Erythroblast (primary cell): ENCODE results near the gene CRNN.

Source experiments
- DNase-seq, 2 experiments: peaks; one replicate each; lab custom pipeline; 2025; lab: John Stamatoyannopoulos, UW
- GATA1 ChIP-seq: IDR thresholded peaks from 2 replicates; pipeline ENCODE4 v1.6.1; 2011; ENCODE audit warnings: low read depth, mild to moderate bottlenecking, control low read depth, low read length, moderate library complexity
- POLR2A ChIP-seq: IDR thresholded peaks from 2 replicates; pipeline ENCODE4 v1.6.1; 2011; ENCODE audit warnings: mild to moderate bottlenecking, low read length

The CRNN gene

DNA sequence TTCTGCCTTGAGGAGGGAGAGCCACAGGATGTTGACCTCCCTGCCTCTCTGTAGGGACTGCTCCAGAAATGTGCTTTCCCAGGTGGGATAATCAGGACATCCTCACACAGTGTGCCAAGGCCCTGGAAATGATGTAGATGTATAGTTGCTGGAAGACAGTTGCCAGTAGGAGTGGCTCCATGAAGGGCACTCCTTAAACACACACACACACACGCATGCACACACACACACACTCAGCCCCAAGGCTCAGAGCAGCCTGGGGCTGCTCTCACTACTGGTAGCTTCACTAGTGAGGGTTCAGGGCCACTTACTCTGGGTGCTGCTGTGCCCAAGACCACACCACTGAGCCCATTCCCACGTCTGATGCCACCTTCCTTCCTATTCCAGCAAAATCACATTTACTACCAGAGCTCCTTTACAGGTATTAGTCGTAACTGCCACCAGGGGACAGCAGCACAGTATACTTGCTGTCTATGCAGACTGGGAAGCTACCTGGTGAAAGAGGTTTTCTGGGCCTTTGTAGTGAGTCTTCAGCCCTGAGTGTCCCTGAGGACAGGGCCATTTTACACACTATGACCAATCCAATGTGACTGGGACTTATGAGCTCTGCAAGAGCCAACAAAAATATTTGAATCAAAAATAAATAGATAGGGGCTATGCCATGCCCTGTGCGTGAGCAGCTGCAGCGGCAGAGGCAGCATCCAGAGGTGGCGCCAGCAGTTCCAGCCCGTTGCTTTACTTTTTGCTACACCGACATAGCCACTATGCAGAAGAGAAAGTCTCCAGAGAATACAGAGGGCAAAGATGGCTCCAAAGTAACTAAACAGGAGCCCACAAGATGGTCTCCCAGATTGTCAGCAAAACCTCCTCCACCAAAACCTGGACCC lies 15.0 kb downstream of the CRNN start:
- no peak for DNase-seq
- no peak for TF ChIP-seq POLR2A
- TF ChIP-seq GATA1: no peak

DNA sequence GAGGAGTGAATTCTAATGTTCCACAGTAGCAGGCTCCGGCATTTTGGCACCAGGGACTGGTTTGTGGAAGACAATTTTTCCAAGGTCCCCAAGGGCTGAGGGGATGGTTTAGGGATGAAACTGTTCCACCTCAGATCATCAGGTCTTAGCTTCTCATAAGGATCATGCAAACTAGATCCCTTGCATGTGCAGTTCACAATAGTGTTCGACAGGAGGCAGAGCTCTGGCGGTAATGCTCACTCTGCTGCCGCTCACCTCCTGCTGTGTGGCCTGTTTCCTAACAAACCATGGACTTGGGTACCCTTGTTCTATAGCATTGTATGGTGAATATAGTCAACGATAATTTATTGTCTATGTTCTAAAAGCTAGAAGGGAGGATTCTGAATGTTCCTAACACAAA lies 16.6 kb downstream of the CRNN start:
- no peak for DNase-seq
- TF ChIP-seq GATA1: no peak
- no peak for TF ChIP-seq POLR2A

DNA sequence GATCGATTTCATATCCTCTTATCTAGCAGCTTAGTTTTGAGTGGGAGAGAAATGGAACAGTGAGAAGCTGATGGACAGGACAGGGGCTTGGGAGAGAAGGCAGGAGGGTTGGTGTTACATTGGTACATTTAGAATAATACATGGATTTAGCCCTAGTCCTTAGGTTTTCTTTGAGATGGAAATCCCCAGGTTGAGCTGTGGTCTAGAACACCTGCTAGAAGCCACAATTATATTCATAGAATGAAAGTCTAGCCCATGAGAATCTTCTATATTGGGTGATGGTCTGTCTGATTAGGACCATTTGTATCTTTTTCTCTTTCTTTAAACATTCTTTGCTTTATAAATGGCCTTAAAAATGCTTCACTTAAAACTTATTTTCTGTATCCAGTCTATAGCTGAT lies 19.9 kb downstream of the CRNN start:
- DNase-seq: no peak
- no peak for TF ChIP-seq GATA1
- no peak for TF ChIP-seq POLR2A

DNA sequence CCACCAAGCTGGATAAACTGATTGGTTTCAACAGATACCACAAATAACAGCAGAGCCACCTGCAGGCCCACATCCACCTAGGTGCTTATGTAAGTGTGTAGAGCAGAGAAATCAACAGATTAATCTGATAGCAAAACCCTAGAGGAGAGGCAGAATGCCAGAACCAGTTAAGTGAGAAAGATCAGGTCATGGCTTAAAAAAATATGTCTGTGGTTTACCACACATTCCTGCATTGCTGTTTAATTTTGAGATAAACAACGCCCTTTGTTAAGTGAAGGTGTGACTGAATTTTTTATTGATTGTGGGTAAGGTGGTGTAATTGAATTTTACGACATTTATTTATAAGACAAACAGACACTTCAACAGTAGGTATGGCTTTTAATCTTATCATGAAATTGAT lies 21.2 kb downstream of the CRNN start:
- TF ChIP-seq POLR2A (no peak), GATA1 (no peak)
- no peak for DNase-seq

DNA sequence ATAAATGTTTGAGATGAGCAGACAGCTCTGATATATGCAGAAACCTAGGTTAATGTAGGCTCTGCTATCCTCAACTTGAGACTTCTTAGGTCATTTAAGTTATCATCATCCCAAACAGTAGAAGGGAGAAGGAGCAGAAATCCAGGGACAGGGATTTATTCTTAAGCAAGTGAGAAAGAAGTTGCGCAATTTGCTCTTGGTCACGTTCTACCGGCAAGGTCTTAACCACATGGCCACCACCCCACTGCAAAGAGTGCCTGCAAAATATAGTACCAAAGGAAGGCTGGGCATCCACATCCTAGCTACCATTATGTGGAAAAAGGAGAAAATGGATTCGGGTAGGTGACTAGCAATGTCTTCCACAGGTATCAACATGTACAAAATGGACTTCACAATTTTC lies 25.2 kb downstream of the CRNN start:
- TF ChIP-seq GATA1 (no peak), POLR2A (no peak)
- no peak for DNase-seq

DNA sequence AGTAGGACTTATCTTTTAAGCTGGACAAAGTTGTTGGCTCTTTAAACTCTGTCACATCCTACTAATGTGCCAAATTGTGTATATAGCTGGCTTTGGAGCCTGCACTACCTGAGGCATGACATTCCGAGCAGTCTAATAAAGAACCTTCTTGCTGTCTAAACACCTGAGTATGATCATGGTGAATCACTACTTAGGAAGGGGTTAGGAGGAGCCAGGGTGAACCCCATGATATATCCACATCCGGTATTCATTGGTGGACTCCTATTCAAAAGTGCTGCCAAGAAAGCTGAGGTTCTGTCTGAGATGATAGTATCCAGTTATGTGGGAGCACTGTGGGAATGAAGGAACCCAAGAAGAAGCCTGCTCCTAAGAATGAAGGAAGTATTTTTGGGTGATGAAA lies 27.1 kb downstream of the CRNN start:
- DNase-seq: no peak

DNA sequence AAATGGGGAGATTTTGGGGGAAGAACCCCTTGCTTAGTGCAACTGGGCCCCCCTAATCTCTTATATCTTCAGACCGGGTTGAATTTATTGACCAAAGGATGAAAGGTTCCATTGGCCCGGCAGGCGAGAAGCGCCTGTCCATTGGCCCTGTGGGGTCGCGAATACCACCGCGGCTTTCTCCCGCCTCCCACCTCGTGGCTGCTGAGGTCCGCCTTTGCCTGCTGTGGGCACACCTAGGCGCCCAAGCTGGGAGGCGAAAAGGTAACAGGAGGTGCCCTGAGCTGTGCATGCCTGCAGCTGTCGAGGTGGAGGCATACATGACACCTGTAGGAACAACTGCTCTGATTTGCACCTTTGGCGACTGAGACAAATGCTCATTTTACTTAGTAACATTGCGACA lies 33.1 kb downstream of the CRNN start:
- no peak for TF ChIP-seq POLR2A
- TF ChIP-seq GATA1: no peak
- no peak for DNase-seq

More for the DNA sequence above, 27.1 kb downstream of the CRNN start:
- TF ChIP-seq GATA1: no peak
- no peak for TF ChIP-seq POLR2A

DNA sequence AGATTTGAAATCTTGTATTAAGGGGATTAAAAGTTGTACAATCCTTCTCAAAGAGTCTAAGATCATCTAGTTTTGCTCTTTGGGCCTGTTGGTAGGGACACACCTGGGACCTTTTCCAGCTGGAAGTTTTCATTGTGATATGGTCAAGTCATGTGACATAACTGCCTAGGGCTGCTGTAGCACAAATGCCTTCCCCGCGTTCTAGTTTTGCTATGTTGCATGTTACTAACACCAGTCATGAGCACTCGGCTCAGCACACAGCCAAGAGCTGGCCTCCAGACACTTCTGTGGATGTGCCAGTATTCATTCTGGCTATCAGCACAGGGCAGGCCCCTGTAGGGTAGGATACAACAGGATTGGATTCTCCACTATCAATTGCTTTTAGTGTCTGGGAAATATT lies 39.6 kb downstream of the CRNN start:
- no peak for TF ChIP-seq GATA1
- TF ChIP-seq POLR2A: no peak
- DNase-seq: no peak

DNA sequence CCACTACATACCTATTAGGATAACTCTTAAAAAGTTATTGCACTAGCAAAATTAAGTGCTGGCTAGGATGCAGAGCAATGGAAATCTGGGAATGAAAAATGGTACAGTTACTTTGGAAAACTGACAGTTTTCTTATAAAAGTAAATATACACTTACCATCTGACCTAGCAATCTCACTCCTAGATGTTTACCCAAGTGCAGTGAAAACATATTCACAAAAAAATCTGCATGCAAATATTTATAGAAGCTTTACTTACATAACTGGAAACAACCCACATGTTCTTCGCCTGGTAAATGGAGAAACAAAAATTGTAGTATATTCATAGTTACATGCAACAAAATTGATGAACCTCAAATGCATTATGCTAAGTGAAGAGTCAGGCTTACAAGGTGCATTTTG lies 41.4 kb downstream of the CRNN start:
- no peak for TF ChIP-seq POLR2A
- no peak for TF ChIP-seq GATA1
- DNase-seq: no peak

DNA sequence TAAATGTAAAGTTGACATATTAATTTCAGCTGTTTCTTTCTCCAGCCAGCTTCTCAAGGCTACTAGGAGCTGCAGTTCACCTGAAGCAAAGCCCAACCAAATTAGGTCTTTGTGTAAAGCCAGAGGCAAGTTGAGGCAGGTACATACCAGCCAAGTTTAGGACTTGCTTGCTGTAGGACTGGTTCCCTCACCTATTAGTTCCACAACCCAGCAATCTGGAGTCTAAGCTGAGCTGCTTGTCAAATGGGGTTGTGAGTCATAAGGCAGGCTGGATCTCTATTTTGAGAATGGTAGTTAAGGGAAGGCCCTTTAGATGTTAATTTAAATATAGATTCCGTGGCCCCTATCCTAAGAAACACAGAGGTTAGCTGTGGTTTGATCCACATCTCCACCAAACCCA lies 46.6 kb downstream of the CRNN start:
- no peak for DNase-seq
- TF ChIP-seq GATA1: no peak
- no peak for TF ChIP-seq POLR2A

DNA sequence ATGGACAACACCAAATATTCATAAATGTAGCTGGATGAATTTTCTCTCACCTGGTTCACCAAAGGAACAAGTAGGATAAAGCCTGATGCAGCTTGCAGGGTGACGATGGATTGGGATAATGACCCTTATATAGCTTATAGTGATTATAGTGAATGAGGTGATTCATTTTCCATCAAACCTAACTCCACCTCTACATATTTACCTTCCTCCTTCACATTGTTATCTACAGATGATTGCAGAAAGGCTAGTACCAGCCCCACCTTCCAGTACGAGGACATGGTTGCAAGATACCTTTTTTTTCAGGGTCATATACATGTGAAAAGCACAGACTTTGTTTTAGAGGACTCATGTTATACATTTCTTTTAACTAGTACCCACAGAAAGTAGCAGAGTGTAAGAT lies 54.2 kb downstream of the CRNN start, which contains the start of gene FLG2:
Gene FLG2 (minus strand): TSS at position 101 of the 400 bp plus-strand sequence. CDS start 1,122 bp downstream, outside the sequence.
- no peak for DNase-seq
- TF ChIP-seq GATA1: no peak
- no peak for TF ChIP-seq POLR2A
